Measurements from ENCODE around the gene ASTL. TPM values are rescaled to one million over a fixed set of nuclear protein-coding genes. Genes with fewer than 3 reads are reported as not detected.

Gene ASTL
- total RNA-seq, 1 experiment from 2014 or later, result 0.34 TPM

GRCh38 chr2:96184188-96184587 lies 45.9 kb upstream of the ASTL start:
- TF ChIP-seq ELF1 (IDR thresholded peaks at IDR 0.05; ENCODE audit: borderline replicate concordance, low read depth), result no peak
- TF ChIP-seq, protein P1, sequence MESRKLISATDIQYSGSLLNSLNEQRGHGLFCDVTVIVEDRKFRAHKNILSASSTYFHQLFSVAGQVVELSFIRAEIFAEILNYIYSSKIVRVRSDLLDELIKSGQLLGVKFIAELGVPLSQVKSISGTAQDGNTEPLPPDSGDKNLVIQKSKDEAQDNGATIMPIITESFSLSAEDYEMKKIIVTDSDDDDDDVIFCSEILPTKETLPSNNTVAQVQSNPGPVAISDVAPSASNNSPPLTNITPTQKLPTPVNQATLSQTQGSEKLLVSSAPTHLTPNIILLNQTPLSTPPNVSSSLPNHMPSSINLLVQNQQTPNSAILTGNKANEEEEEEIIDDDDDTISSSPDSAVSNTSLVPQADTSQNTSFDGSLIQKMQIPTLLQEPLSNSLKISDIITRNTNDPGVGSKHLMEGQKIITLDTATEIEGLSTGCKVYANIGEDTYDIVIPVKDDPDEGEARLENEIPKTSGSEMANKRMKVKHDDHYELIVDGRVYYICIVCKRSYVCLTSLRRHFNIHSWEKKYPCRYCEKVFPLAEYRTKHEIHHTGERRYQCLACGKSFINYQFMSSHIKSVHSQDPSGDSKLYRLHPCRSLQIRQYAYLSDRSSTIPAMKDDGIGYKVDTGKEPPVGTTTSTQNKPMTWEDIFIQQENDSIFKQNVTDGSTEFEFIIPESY (IDR thresholded peaks at IDR 0.05; ENCODE audit: extremely low read depth, insufficient replicate concordance, low read length), result no peak
- TF ChIP-seq, protein P2, sequence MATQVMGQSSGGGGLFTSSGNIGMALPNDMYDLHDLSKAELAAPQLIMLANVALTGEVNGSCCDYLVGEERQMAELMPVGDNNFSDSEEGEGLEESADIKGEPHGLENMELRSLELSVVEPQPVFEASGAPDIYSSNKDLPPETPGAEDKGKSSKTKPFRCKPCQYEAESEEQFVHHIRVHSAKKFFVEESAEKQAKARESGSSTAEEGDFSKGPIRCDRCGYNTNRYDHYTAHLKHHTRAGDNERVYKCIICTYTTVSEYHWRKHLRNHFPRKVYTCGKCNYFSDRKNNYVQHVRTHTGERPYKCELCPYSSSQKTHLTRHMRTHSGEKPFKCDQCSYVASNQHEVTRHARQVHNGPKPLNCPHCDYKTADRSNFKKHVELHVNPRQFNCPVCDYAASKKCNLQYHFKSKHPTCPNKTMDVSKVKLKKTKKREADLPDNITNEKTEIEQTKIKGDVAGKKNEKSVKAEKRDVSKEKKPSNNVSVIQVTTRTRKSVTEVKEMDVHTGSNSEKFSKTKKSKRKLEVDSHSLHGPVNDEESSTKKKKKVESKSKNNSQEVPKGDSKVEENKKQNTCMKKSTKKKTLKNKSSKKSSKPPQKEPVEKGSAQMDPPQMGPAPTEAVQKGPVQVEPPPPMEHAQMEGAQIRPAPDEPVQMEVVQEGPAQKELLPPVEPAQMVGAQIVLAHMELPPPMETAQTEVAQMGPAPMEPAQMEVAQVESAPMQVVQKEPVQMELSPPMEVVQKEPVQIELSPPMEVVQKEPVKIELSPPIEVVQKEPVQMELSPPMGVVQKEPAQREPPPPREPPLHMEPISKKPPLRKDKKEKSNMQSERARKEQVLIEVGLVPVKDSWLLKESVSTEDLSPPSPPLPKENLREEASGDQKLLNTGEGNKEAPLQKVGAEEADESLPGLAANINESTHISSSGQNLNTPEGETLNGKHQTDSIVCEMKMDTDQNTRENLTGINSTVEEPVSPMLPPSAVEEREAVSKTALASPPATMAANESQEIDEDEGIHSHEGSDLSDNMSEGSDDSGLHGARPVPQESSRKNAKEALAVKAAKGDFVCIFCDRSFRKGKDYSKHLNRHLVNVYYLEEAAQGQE (IDR thresholded peaks at IDR 0.05; ENCODE audit: low read depth), result no peak
- no peak for TF ChIP-seq SIN3A (IDR thresholded peaks at IDR 0.05; ENCODE audit: low read depth)
- TF ChIP-seq CEBPB (IDR thresholded peaks at IDR 0.05; ENCODE audit: low read depth), result no peak
- peak; percentile 31; the same call in 1 of the 2 replicates for TF ChIP-seq POLR2AphosphoS5 (IDR thresholded peaks at IDR 0.05; ENCODE audit: low read depth, low read length)
- Histone ChIP-seq H3K9ac (ENCODE audit: low read length) (no peak overlapping the region), H3K27ac (ENCODE audit: low read depth, low read length) (no peak overlapping the region), H3K4me1 (ENCODE audit: control insufficient read depth in 1 of 2, insufficient read depth in 2 of 2, low read length in 2 of 2) (no peaks in the 10 kb centered on the region), H3K79me2 (ENCODE audit: insufficient read depth, low read length) (peaks cover 5% of the 10 kb centered on the region; the same call in 1 of the 2 replicates), H3K36me3 (ENCODE audit: control insufficient read depth in 1 of 2, insufficient read depth in 2 of 2, low read length in 2 of 2) (peaks cover 17 to 31% of the 10 kb centered on the region in 2 experiments; a peak in 3 of 4 replicates), H4K20me1 (ENCODE audit: insufficient read depth) (no peaks in the 10 kb centered on the region; the same call in 1 of the 2 replicates), H3K4me2 (ENCODE audit: low read length) (no peak overlapping the region), H3K9me2 (ENCODE audit: insufficient read depth) (no peaks in the 10 kb centered on the region), H3K4me3 (replicated peaks in 1 of 2; ENCODE audit: low read depth in 1 of 2, low read length in 2 of 2) (no peak overlapping the region), H2AFZ (ENCODE audit: low read depth, low read length, poor library complexity, severe bottlenecking) (no peak overlapping the region), H3K27me3 (ENCODE audit: insufficient read depth, low read length) (no peaks in the 10 kb centered on the region), H3K9me3 (ENCODE audit: control insufficient read depth in 1 of 2, insufficient read depth in 1 of 2, low read depth in 1 of 2, low read length in 2 of 2) (no peaks in the 10 kb centered on the region)
- DNase-seq (ENCODE audit: low read depth, low spot score) (no peak), ATAC-seq (no peak)
- CTCF ChIA-PET, result no interaction called here
- no TSS peak for BruUV-seq (replicated peaks)
- POLR2A ChIA-PET, result no interaction called here
- intact Hi-C loops (cut with micrococcal nuclease), result no loop called here
- RAD21 ChIA-PET (ENCODE audit: low non-redundant PET in 1 of 2, low total read pairs in 2 of 2, uncharacterized antibody in 2 of 2, unreplicated experiment in 2 of 2), result no interaction called here
